K562 (cell line): Measurements from ENCODE around the gene GUCY2C. TPM values are rescaled to one million over a fixed set of nuclear protein-coding genes. Genes with fewer than 3 reads are reported as not detected.

ENCODE experiments used
- ATAC-seq: fragments of 200-7000 bp; cut with Tn5 transposase; 3 replicates; pipeline ENCODE4 v1.9.1; 2020; ENCODE audit warnings: moderate library complexity
- BruUV-seq: library from RNA; stranded (reverse); fragments of 400-500 nt; replicated peaks from 2 replicates; lab custom pipeline; 2021; lab: Mats Ljungman, UMichigan
- CTCF ChIA-PET: fragments of 300-600 bp; formaldehyde crosslinking; extraction: SDS; loops from one replicate; lab custom pipeline; 2021; ENCODE audit warnings: low intra/inter-chr PET ratio; lab: Yijun Ruan, JAX
- POLR2A ChIA-PET: fragments of 300-600, 350-650 bp; sonication (Branson Sonifier 250); formaldehyde crosslinking; extraction: SDS; loops from one replicate; lab custom pipeline; 2021; ENCODE audit warnings: antibody characterized with exemption, inconsistent platforms; lab: Yijun Ruan, JAX
- DNase-seq, 4 experiments: peaks; one replicate each; pipeline versions ENCODE4 v3.0.0 to v3.0.0-alpha.2; 2011 to 2018; ENCODE audit warnings: low spot score in 3 of 4, mixed read lengths in 3 of 4; ENCODE audit errors: extremely low read depth in 1 of 4
- FAIRE-seq: peaks from 2 replicates; lab custom pipeline; 2011; peaks lifted over from hg19 to GRCh38; lab: Jason Lieb, UNC
- H2AFZ ChIP-seq: 2 replicates; pipeline ENCODE4 v1.6.0; 2011; ENCODE audit warnings: low read depth, low read length, control low read depth, inconsistent platforms
- H3K27ac ChIP-seq: fragments of 200-600 bp; 3 replicates; pipeline ENCODE4 v1.8.0; 2011; ENCODE audit warnings: low read depth, mild to moderate bottlenecking, control low read depth, inconsistent platforms, low read length, moderate library complexity, mixed read lengths; ENCODE audit errors: extremely low read depth
- H3K27me3 ChIP-seq, 2 experiments: fragments of 300-600 bp in 1 of 2; 2 replicates in 1 of 2; 3 replicates in 1 of 2; pipeline versions ENCODE4 v1.6.0 to v1.8.0; 2011; ENCODE audit warnings: inconsistent platforms in 2 of 2, low read length in 2 of 2, mild to moderate bottlenecking in 1 of 2, mixed read lengths in 1 of 2, moderate library complexity in 1 of 2; ENCODE audit not compliant: control insufficient read depth in 2 of 2, insufficient read depth in 2 of 2
- H3K36me3 ChIP-seq: fragments of 300-600 bp; 3 replicates; pipeline ENCODE4 v1.8.0; 2011; ENCODE audit warnings: mild to moderate bottlenecking, low read length, inconsistent platforms; ENCODE audit not compliant: control insufficient read depth, insufficient read depth
- H3K4me1 ChIP-seq, 2 experiments: fragments of 200-600 bp in 1 of 2; replicated peaks in 1 of 2; 2 replicates in 1 of 2; 3 replicates in 1 of 2; pipeline versions ENCODE4 v1.5.1 to v1.8.0; 2011; ENCODE audit warnings: inconsistent platforms in 2 of 2, low read length in 2 of 2, mild to moderate bottlenecking in 1 of 2, mixed read lengths in 1 of 2, moderate library complexity in 1 of 2; ENCODE audit not compliant: control insufficient read depth in 2 of 2, insufficient read depth in 2 of 2
- H3K4me2 ChIP-seq: 2 replicates; pipeline ENCODE4 v1.6.1; 2011; ENCODE audit warnings: low read length, control low read depth, inconsistent platforms, mixed read lengths; ENCODE audit not compliant: insufficient read depth
- H3K4me3 ChIP-seq: fragments of 200-600 bp; sonication (generic), shearing (Covaris generic); 2 replicates; pipeline ENCODE4 v1.5.1; 2016; ENCODE audit warnings: control low read depth, inconsistent platforms
- H3K79me2 ChIP-seq: fragments of 200-600 bp; 3 replicates; pipeline ENCODE4 v1.8.0; 2011; ENCODE audit warnings: low read length, inconsistent platforms; ENCODE audit not compliant: control insufficient read depth, insufficient read depth
- H3K9ac ChIP-seq, 2 experiments: 2 replicates each; pipeline versions ENCODE4 v1.6.0 to v1.6.1; 2011; ENCODE audit warnings: low read depth in 2 of 2, low read length in 2 of 2, control low read depth in 1 of 2, inconsistent platforms in 1 of 2, mild to moderate bottlenecking in 1 of 2, mixed read lengths in 1 of 2; ENCODE audit not compliant: insufficient read depth in 1 of 2
- H3K9me1 ChIP-seq: one replicate; pipeline ENCODE4 v1.6.0; 2011; ENCODE audit warnings: inconsistent platforms, mild to moderate bottlenecking, low read length, moderate library complexity; ENCODE audit not compliant: control insufficient read depth, insufficient read depth
- H3K9me3 ChIP-seq: replicated peaks from 2 replicates; pipeline ENCODE4 v1.5.1; 2011; ENCODE audit warnings: low read depth, low read length, inconsistent platforms; ENCODE audit not compliant: control insufficient read depth, insufficient read depth
- H4K20me1 ChIP-seq: replicated peaks from 2 replicates; pipeline ENCODE4 v1.6.1; 2011; ENCODE audit warnings: low read length, inconsistent platforms, mixed read lengths; ENCODE audit not compliant: control insufficient read depth, insufficient read depth
- ESRRA ChIP-seq: fragments of 450-650 bp; IDR thresholded peaks from 2 replicates; pipeline ENCODE4 v1.6.1; 2014; ENCODE audit warnings: low read depth, mild to moderate bottlenecking, moderate library complexity, borderline replicate concordance
- ETV6 ChIP-seq, 3 experiments: fragments of 150-350 bp in 1 of 3; sonication (generic) in 1 of 3; formaldehyde crosslinking in 1 of 3; IDR thresholded peaks; 2 replicates each; pipeline versions ENCODE4 v1.6.1 to v1.8.0; 2014 to 2022; ENCODE audit warnings: borderline replicate concordance in 2 of 3, low read depth in 2 of 3, antibody characterized with exemption in 1 of 3, low read length in 1 of 3, mild to moderate bottlenecking in 1 of 3, missing genetic modification reagents in 1 of 3
- KDM4B ChIP-seq, 2 experiments: fragments of 450-650 bp in 1 of 2; sonication (generic) in 1 of 2; IDR thresholded peaks; 2 replicates each; pipeline ENCODE4 v1.6.1; 2016 to 2017; ENCODE audit warnings: borderline replicate concordance in 2 of 2, antibody characterized with exemption in 1 of 2, low read depth in 1 of 2, mild to moderate bottlenecking in 1 of 2
- LARP7 ChIP-seq: fragments of 450-650 bp; IDR thresholded peaks from 2 replicates; pipeline ENCODE4 v1.6.1; 2016
- NRF1 ChIP-seq, 2 experiments: fragments of 450-650 bp; IDR thresholded peaks in 1 of 2; conservative IDR thresholded peaks in 1 of 2; 2 replicates each; pipeline ENCODE4 v1.6.1; 2014; ENCODE audit warnings: mild to moderate bottlenecking in 2 of 2
- WGBS: fragments of 100-300 bp; shearing (Covaris generic); methylation state at CpG from one replicate; pipeline ENCODE4 v1.1.6; 2016; ENCODE audit warnings: low coverage, mixed read lengths; ENCODE audit not compliant: insufficient coverage; ENCODE audit errors: missing lambda C conversion rate; 5-methylcytosine and 5-hydroxymethylcytosine counted together
- in situ Hi-C: fragments of 300-500 bp; cut with MboI; formaldehyde crosslinking; loops from 4 replicates; pipeline ENCODE4 v1.15.0; 2018; ENCODE audit warnings: inconsistent platforms, mixed read lengths
- intact Hi-C: fragments of 100-400 bp; cut with micrococcal nuclease; formaldehyde crosslinking; loops from 2 replicates; pipeline ENCODE4 v1.14.2; 2022
- polyA plus RNA-seq, 8 experiments: library from polyadenylated mRNA; depleted of rRNA in 4 of 8; stranded (reverse) in 5 of 8; unstranded in 3 of 8; fragments of >200 nt; fragmentation: Nextera tagmentation in 2 of 8; fragmentation: Illumina TruSeq in 1 of 8; extraction: Ambion mirVana in 2 of 8; extraction: Trizol in 1 of 8; gene quantifications; 2 replicates each; pipeline versions ENCODE4 v1.2.1 to v1.2.3, GENCODE V29; 2011 to 2014; ENCODE audit warnings: inconsistent platforms in 1 of 8, missing spikeins in 1 of 8
- total RNA-seq, 7 experiments: library from RNA; depleted of rRNA in 6 of 7; stranded (reverse); fragments of >200 nt in 6 of 7; fragmentation: Illumina TruSeq in 2 of 7; extraction: Trizol in 2 of 7; gene quantifications; 2 replicates each; pipeline versions ENCODE4 v1.2.1 to v1.2.3, GENCODE V29; 2011 to 2021; ENCODE audit warnings: low replicate concordance in 1 of 7
- TF ChIP-seq, protein P1 (sequence below): fragments of 450-650 bp; formaldehyde crosslinking; conservative IDR thresholded peaks from 2 replicates; pipeline ENCODE4 v1.4.0; 2022; ENCODE audit warnings: mild to moderate bottlenecking, missing genetic modification characterization

GUCY2C gene
- total and polyA plus RNA-seq, 9 of the 15 experiments (the other 6 are each of a cell fraction or from before 2014, with no cell fraction given) = 0.01 to 0.05 (median 0.04) TPM; not detected in 6

DNA sequence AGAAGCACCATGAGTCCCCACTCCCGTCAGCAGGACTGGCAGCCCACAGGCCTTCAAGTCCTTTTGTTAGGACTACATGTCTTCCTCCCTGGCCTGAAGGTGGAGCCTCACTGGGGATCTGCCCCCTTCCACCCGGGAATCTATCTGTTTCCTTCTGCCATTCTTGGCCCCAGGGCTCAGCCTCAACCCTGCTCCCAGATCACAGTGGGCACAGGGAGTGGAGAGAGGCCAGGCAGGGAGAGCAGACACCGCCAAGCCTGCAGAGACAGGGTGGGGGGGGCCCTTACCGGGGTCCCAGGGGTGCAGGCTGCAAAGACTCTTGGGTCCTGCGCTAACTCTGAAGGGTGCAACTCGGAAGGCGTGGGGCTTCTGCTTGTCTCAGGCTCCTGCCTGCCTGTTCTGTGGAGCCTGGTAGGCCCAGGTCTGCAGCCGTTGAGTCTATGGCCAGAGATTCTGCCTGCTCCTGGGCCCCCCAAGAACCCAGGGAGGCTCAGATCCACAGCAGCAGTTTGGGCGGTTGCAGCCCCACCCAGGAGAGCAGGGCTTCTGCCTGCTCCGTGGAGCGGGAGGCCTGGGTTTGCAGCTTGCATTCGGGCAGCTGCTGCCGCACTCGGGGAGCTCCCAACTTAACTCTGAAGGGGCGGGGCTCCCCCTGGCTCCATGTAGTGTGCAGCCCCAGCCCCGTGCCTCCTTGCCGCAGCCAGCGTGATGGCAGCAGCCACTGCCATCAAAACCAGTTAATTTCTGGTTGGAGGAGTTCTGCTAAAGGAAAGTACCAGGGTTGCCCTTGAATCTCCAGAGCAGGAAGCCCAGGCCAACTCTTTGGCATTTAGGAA lies 107.0 kb downstream of the GUCY2C start (continued):
- TF ChIP-seq, protein P1, sequence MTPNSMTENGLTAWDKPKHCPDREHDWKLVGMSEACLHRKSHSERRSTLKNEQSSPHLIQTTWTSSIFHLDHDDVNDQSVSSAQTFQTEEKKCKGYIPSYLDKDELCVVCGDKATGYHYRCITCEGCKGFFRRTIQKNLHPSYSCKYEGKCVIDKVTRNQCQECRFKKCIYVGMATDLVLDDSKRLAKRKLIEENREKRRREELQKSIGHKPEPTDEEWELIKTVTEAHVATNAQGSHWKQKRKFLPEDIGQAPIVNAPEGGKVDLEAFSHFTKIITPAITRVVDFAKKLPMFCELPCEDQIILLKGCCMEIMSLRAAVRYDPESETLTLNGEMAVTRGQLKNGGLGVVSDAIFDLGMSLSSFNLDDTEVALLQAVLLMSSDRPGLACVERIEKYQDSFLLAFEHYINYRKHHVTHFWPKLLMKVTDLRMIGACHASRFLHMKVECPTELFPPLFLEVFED (CRISPR knock-in tag) = no peak
- TF ChIP-seq, all 486 proteins: peak for 0

DNA sequence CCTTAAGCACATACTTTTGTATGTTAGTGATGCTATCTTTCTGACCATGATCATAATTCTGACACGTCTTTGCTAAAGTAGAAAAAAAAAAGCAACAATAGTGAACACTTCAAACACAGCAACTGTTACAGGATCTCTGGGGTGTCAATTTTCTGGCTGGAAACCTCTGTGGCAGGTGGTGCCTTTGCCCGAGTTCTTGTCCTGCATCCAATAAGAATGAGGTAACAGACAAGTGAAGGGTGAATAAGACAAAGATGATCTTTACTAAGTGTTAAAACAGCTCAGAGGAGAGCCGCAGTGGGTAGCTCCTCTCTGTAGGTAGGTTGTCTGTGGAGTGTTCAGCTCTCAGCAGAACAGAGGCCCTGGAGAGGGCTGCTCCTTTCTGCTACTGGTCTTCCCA lies 107.8 kb downstream of the GUCY2C start:
- Histone ChIP-seq H3K4me2 (no peak overlapping the region), H3K4me3 (no peak overlapping the region), H3K27me3 (no peaks in the 10 kb centered on the region), H2AFZ (no peak overlapping the region; the same call in 1 of the 2 replicates), H3K27ac (no peak overlapping the region), H3K9me3 (no peaks in the 10 kb centered on the region), H3K9me1 (no peaks in the 10 kb centered on the region), H3K9ac (no peak overlapping the region), H3K4me1 (peaks cover 0 to 7% of the 10 kb centered on the region in 2 experiments; a peak in 2 of 5 replicates), H3K36me3 (no peaks in the 10 kb centered on the region), H3K79me2 (no peaks in the 10 kb centered on the region), H4K20me1 (no peaks in the 10 kb centered on the region)
- ATAC-seq (no peak; the same call in 2 of the 3 replicates), FAIRE-seq (no peak), DNase-seq (no peak)
- no peak for TF ChIP-seq LARP7
- TF ChIP-seq ESRRA = no peak
- no peak for TF ChIP-seq KDM4B (IDR thresholded peaks at IDR 0.05; ENCODE audit: borderline replicate concordance in 2 of 2, low read depth in 1 of 2)
- TF ChIP-seq ETV6 (IDR thresholded peaks at IDR 0.05; ENCODE audit: borderline replicate concordance in 1 of 2, low read depth in 2 of 2, low read length in 1 of 2) = no peak
- TF ChIP-seq ETV6 (CRISPR knock-in tag; IDR thresholded peaks at IDR 0.05; ENCODE audit: borderline replicate concordance) = no peak
- TF ChIP-seq NRF1 (conservative IDR thresholded peaks at IDR 0.05 in 1 of 2, IDR thresholded peaks at IDR 0.05 in 1 of 2) = no peak
- in situ Hi-C loops = no loop called here
- WGBS = 13% methylated on average over 3 of the region's 3 CpGs
- POLR2A ChIA-PET = interaction anchor here (0.6 kb wide), 1 partner anchor 18 kb away, joined by 3 read pairs; no protein-coding TSS in a partner anchor
- BruUV-seq = no TSS peak
- intact Hi-C loops = no loop called here
- CTCF ChIA-PET = no interaction called here
